Naive thymus-derived CD4-positive, alpha-beta T cell (primary cell): ENCODE measurements around the gene IFT74. TPM values are rescaled to one million over a fixed set of nuclear protein-coding genes. Genes with fewer than 3 reads are reported as not detected.

Experiments used
- ATAC-seq: fragments of 150-1000 bp; cut with Tn5 transposase; 2 replicates; pipeline ENCODE4 v1.10.0; 2021; ENCODE audit warnings: mild to moderate bottlenecking, moderate library complexity
- CTCF ChIA-PET: fragments of 350-600 bp; sonication (Branson Sonifier 250); formaldehyde crosslinking; loops from one replicate; lab custom pipeline; 2021; ENCODE audit warnings: antibody characterized with exemption; lab: Charles Lee
- POLR2A ChIA-PET: fragments of 350-600 bp; sonication (Branson Sonifier 250); formaldehyde crosslinking; loops from one replicate; lab custom pipeline; 2021; ENCODE audit warnings: antibody characterized with exemption, inconsistent platforms; lab: Charles Lee
- DNase-seq, 9 donors: peaks; one replicate each; pipeline versions ENCODE4 v3.0.0 to v3.0.0-alpha.2; 2020 to 2022; ENCODE audit warnings: mixed read lengths in 1 of 9
- H3K27ac ChIP-seq: one replicate; pipeline ENCODE4 v1.7.0; 2013; ENCODE audit warnings: mild to moderate bottlenecking, low read depth, low read length, moderate library complexity
- H3K27me3 ChIP-seq, 2 donors: one replicate each; pipeline ENCODE4 v1.7.0; 2013; ENCODE audit warnings: low read length in 2 of 2, mild to moderate bottlenecking in 2 of 2, moderate library complexity in 2 of 2; ENCODE audit not compliant: control insufficient read depth in 2 of 2, insufficient read depth in 2 of 2
- H3K36me3 ChIP-seq, 3 experiments: 1 replicate in 2 of 3; 2 replicates in 1 of 3; pipeline ENCODE4 v1.7.0; 2013; ENCODE audit warnings: low read length in 3 of 3, mild to moderate bottlenecking in 3 of 3, moderate library complexity in 1 of 3; ENCODE audit not compliant: insufficient read depth in 3 of 3, control insufficient read depth in 2 of 3
- H3K4me1 ChIP-seq, 2 donors: one replicate each; pipeline ENCODE4 v1.7.0; 2013; ENCODE audit warnings: low read length in 2 of 2, mild to moderate bottlenecking in 2 of 2, moderate library complexity in 1 of 2; ENCODE audit not compliant: control insufficient read depth in 2 of 2, insufficient read depth in 2 of 2
- H3K4me3 ChIP-seq: 2 replicates; pipeline ENCODE4 v1.7.0; 2013; ENCODE audit warnings: mild to moderate bottlenecking, low read length
- H3K9me3 ChIP-seq, 3 experiments: 1 replicate in 2 of 3; 2 replicates in 1 of 3; pipeline ENCODE4 v1.7.0; 2013; ENCODE audit warnings: low read length in 3 of 3; ENCODE audit not compliant: control insufficient read depth in 2 of 3
- H3K27ac Mint-ChIP-seq, 9 donors: one replicate each; pipeline ENCODE4 v1.8.0; 2020 to 2022; ENCODE audit warnings: mixed read lengths in 9 of 9, mild to moderate bottlenecking in 8 of 9, moderate library complexity in 5 of 9, inconsistent platforms in 2 of 9
- H3K27me3 Mint-ChIP-seq, 5 donors: one replicate each; pipeline ENCODE4 v1.8.0; 2021 to 2022; ENCODE audit warnings: mixed read lengths in 5 of 5, mild to moderate bottlenecking in 1 of 5
- H3K36me3 Mint-ChIP-seq, 5 donors: one replicate each; pipeline ENCODE4 v1.8.0; 2020 to 2022; ENCODE audit warnings: mixed read lengths in 5 of 5, mild to moderate bottlenecking in 3 of 5, inconsistent platforms in 1 of 5
- H3K4me1 Mint-ChIP-seq, 7 donors: one replicate each; pipeline ENCODE4 v1.8.0; 2020 to 2022; ENCODE audit warnings: mixed read lengths in 7 of 7, mild to moderate bottlenecking in 3 of 7, inconsistent platforms in 1 of 7
- H3K4me3 Mint-ChIP-seq, 10 donors: one replicate each; pipeline ENCODE4 v1.8.0; 2020 to 2022; ENCODE audit warnings: mild to moderate bottlenecking in 10 of 10, mixed read lengths in 10 of 10, moderate library complexity in 6 of 10, inconsistent platforms in 2 of 10
- H3K9me3 Mint-ChIP-seq, 11 donors: one replicate each; pipeline ENCODE4 v1.8.0; 2020 to 2022; ENCODE audit warnings: mixed read lengths in 11 of 11, mild to moderate bottlenecking in 4 of 11, inconsistent platforms in 1 of 11, moderate library complexity in 1 of 11
- intact Hi-C, 2 donors: fragments of 100-400 bp; cut with micrococcal nuclease; formaldehyde crosslinking; loops; one replicate each; pipeline ENCODE4 v1.15.1; 2023
- polyA plus RNA-seq, 2 donors: library from polyadenylated mRNA; unstranded; fragments of 300-500 nt; fragmentation: Illumina TruSeq; gene quantifications; one replicate each; pipeline ENCODE4 v1.2.3, GENCODE V29; 2021
- total RNA-seq, 6 experiments: library from RNA in 5 of 6; stranded (reverse) in 5 of 6; gene quantifications; 1 replicate in 5 of 6; 2 replicates in 1 of 6; pipeline ENCODE4 v1.2.3 and lab custom pipeline; 2021 to 2026

Gene IFT74
- total and polyA plus RNA-seq, 7 experiments from 2014 or later, result 8.0 to 12.4 (median 9.7) TPM

DNA sequence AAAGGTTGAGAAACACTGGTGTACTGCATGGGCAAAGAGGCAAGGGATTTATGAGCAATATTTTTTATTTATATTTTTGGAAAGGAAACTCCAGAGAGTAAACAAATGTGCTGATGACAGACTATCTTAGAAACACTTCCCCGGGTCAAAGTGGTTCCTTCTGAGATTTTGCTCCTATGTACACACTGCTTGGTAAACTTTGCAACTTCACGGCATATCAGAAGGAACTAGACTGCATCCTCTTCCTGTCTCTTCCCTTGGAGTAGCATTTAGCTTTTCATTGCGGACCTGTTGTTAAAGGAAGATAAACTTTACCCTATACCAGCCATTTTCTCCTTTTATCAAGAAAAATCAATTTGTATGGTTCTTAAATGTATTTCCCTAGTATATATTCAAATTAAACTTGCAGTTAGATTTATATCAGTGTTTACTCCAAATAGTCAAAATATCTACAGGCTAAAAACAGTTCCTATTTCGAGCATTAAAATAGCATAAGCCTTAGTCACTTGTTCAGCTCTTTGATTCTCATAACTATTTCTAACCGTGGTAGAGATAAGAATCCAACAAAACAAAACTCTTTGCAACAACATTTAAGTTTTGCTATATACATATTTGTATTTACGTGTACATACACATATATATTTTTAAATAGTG, 97.3 kb downstream of the IFT74 start:
- POLR2A ChIA-PET, result no interaction called here
- ATAC-seq, result no peak

DNA sequence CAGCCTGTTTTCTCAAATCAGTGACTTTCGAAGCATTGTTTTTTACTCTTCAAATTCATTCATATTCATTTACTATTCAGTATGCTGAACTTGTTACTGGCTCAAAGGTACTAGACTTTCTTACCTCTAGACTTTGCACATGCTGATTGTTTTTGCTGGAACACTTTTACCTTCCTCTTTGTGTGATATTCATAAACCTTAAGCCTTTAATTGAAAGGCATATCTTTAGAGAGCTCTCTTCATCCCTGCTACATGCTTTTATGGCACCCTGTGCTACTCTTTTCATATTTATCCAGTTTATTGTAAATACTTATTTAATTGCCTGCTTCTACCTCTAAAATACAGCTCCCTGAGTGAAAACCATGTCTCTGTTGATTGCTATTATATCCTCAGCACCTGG, 97.9 kb downstream of the IFT74 start:
- ATAC-seq (no peak), DNase-seq (no peak)
- CTCF ChIA-PET, result no interaction called here
- Histone ChIP-seq H3K4me3 (no peak overlapping the region), H3K27me3 (no peaks in the 10 kb centered on the region), H3K36me3 (no peaks in the 10 kb centered on the region), H3K4me1 (no peaks in the 10 kb centered on the region), H3K9me3 (no peaks in the 10 kb centered on the region), H3K27ac (no peak overlapping the region)
- peaks cover 0 to 58% (median 21%) of the 10 kb centered on the region in 5 donors for H3K36me3 Mint-ChIP-seq
- no peak overlapping the region for H3K4me3 Mint-ChIP-seq
- H3K9me3 Mint-ChIP-seq, result no peaks in the 10 kb centered on the region
- H3K27ac Mint-ChIP-seq, result no peak overlapping the region
- intact Hi-C loops, result no loop called here
- H3K27me3 Mint-ChIP-seq, result no peaks in the 10 kb centered on the region
- POLR2A ChIA-PET, result no interaction called here
- no peaks in the 10 kb centered on the region for H3K4me1 Mint-ChIP-seq

More for the DNA sequence above, 97.3 kb downstream of the IFT74 start:
- no peaks in the 10 kb centered on the region for H3K9me3 Mint-ChIP-seq
- Histone ChIP-seq H3K4me3 (no peak overlapping the region), H3K9me3 (no peaks in the 10 kb centered on the region), H3K27ac (no peak overlapping the region), H3K27me3 (no peaks in the 10 kb centered on the region), H3K36me3 (no peaks in the 10 kb centered on the region), H3K4me1 (no peaks in the 10 kb centered on the region)
- peaks cover 0 to 58% (median 27%) of the 10 kb centered on the region in 5 donors for H3K36me3 Mint-ChIP-seq
- no peak overlapping the region for H3K27ac Mint-ChIP-seq
- H3K4me3 Mint-ChIP-seq, result no peak overlapping the region
- no peak for DNase-seq
- CTCF ChIA-PET, result no interaction called here
- intact Hi-C loops, result no loop called here
- no peaks in the 10 kb centered on the region for H3K27me3 Mint-ChIP-seq
- H3K4me1 Mint-ChIP-seq, result no peaks in the 10 kb centered on the region

DNA sequence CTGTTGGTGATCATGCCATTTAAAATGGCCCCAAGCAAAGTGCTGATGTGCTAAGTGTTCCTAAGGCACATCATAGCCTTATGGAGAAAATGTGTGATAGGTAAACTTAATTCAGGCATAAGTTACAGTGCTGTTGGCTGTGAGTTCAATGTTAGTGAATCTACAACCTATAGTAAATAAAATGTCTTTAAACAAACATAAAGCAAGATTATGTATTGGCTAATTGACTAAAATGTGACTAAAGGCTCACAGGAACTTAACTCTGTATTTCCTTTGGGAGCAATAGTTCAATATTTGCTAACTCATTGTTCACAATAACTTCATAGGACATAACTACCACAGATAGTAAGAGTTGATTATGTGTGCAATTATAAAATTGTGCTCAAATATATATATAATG, 98.6 kb downstream of the IFT74 start:
- POLR2A ChIA-PET, result no interaction called here
- ATAC-seq, result no peak

DNA sequence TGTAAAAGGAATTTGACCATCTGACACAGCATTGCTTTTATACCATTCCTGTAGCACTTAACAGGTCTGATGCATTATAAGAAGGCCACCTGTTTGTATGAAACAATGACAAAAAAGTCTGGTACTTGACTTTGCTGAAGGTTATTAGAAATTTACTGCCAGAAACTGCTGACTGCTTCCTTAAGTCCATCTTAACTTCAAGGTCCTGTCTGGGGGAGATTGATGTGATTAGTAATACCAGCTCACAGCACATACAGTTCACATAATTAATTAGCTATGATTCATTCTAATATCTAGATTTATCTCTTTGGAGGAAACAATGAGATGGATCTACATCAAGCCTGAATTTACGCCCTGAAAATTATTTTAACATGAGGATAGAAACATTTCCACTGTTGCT, 103.2 kb downstream of the IFT74 start:
- Histone ChIP-seq H3K36me3 (no peaks in the 10 kb centered on the region), H3K4me3 (no peak overlapping the region), H3K27me3 (no peaks in the 10 kb centered on the region), H3K9me3 (no peaks in the 10 kb centered on the region), H3K27ac (no peak overlapping the region), H3K4me1 (no peaks in the 10 kb centered on the region)
- Mint-ChIP-seq H3K4me1 (no peaks in the 10 kb centered on the region), H3K4me3 (no peak overlapping the region), H3K27ac (no peak overlapping the region), H3K36me3 (peaks cover 0 to 46% (median 17%) of the 10 kb centered on the region in 5 donors), H3K27me3 (no peaks in the 10 kb centered on the region), H3K9me3 (no peaks in the 10 kb centered on the region)
- ChIA-PET POLR2A (interaction anchor here (0.6 kb wide), 1 partner anchor 306 kb away, joined by 3 read pairs; no protein-coding TSS in a partner anchor), CTCF (no interaction called here)
- DNase-seq (no peak), ATAC-seq (no peak)
- intact Hi-C loops, result no loop called here

More for the DNA sequence above, 98.6 kb downstream of the IFT74 start:
- Mint-ChIP-seq H3K27ac (no peak overlapping the region), H3K4me1 (no peaks in the 10 kb centered on the region), H3K27me3 (no peaks in the 10 kb centered on the region), H3K36me3 (peaks cover 0 to 57% (median 16%) of the 10 kb centered on the region in 5 donors), H3K9me3 (no peaks in the 10 kb centered on the region), H3K4me3 (no peak overlapping the region)
- Histone ChIP-seq H3K9me3 (no peaks in the 10 kb centered on the region), H3K27me3 (no peaks in the 10 kb centered on the region), H3K27ac (no peak overlapping the region), H3K36me3 (no peaks in the 10 kb centered on the region), H3K4me3 (no peak overlapping the region), H3K4me1 (no peaks in the 10 kb centered on the region)
- CTCF ChIA-PET, result no interaction called here
- intact Hi-C loops, result no loop called here
- DNase-seq, result no peak

DNA sequence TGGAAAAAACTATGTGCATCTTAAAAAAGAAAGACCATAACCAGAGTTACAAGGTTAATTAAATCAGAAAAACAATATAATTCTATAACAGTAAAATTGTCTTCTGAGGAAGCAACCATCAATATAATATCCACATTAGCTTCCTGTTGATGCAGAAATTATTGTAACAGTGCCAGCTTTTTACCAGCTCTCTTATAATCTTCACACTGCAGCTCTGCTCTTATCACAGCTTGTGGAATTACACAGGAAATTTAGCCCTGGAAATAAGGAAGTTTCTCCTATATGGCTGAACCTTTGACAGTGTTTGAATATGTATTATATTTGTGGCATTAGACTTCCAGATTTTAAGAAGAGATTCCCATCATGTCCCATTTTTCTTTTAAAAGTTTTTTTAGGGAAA, 103.7 kb downstream of the IFT74 start:
- H3K9me3 Mint-ChIP-seq, result no peaks in the 10 kb centered on the region
- POLR2A ChIA-PET, result interaction anchor here (0.6 kb wide), 1 partner anchor 307 kb away, joined by 3 read pairs; no protein-coding TSS in a partner anchor
- H3K9me3 ChIP-seq, result no peaks in the 10 kb centered on the region
- H3K4me3 ChIP-seq, result no peak overlapping the region
- DNase-seq (no peak), ATAC-seq (no peak)
- no peaks in the 10 kb centered on the region for H3K36me3 ChIP-seq
- no peaks in the 10 kb centered on the region for H3K4me1 ChIP-seq
- no peak overlapping the region for H3K27ac Mint-ChIP-seq
- H3K4me3 Mint-ChIP-seq, result no peak overlapping the region
- intact Hi-C loops, result no loop called here
- H3K27me3 ChIP-seq, result no peaks in the 10 kb centered on the region
- H3K4me1 Mint-ChIP-seq, result no peaks in the 10 kb centered on the region
- H3K27me3 Mint-ChIP-seq, result no peaks in the 10 kb centered on the region
- H3K36me3 Mint-ChIP-seq, result peaks cover 0 to 42% (median 17%) of the 10 kb centered on the region in 5 donors
- H3K27ac ChIP-seq, result no peak overlapping the region
- CTCF ChIA-PET, result no interaction called here

DNA sequence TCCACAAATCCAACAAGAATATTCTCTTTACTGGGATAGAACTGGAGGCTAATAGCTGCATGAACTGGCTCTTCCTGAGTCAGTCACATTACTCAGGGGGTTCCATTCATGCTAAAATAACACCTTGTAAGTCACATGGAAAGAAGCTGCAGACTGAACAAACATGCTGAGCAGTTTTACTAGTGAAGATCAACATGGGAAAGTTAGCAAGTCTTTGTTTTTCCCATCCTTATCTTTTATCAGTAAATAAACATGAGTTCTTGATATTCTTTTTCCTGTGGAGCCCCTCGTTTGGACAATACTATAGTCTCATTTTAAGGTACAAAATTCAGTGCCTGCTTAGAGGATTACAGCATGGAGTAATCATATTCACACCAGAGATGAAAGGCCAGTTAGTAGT, 109.1 kb downstream of the IFT74 start:
- Mint-ChIP-seq H3K4me3 (no peak overlapping the region), H3K27me3 (no peaks in the 10 kb centered on the region), H3K36me3 (peaks cover 0 to 20% (median 4%) of the 10 kb centered on the region in 5 donors), H3K27ac (no peak overlapping the region), H3K9me3 (no peaks in the 10 kb centered on the region), H3K4me1 (no peaks in the 10 kb centered on the region)
- H3K27ac ChIP-seq, result no peak overlapping the region
- ChIA-PET CTCF (no interaction called here), POLR2A (no interaction called here)
- no peaks in the 10 kb centered on the region for H3K27me3 ChIP-seq
- no peaks in the 10 kb centered on the region for H3K9me3 ChIP-seq
- H3K36me3 ChIP-seq, result no peaks in the 10 kb centered on the region
- no peak overlapping the region for H3K4me3 ChIP-seq
- ATAC-seq, result no peak
- no peak for DNase-seq
- intact Hi-C loops, result no loop called here
- no peaks in the 10 kb centered on the region for H3K4me1 ChIP-seq
